ENCODE measurements around the gene MYO5A.

Gene MYO5A

GRCh38 chr15:52370010-52370409 lies 158.7 kb downstream of the MYO5A start:
- H3K27ac ChIP-seq, result no peak overlapping the region

DNA sequence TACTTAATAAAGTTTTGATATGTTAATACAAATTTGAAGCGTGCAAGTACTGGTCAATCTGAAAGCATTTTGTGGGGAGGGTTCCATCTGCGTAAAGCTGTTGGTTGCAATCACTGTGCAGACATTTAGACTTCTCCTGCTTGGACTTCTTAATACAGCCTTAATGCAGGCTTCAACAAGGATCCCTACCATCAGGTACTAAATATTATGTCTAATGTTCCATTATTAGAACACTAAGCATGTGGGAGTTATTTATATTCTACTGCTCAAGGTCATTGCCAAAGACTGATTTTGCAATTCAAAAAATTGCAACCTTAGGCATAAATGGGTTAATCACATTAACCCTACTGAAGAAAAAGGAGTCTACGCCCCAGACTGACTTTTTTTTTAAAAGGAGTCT lies 159.2 kb downstream of the MYO5A start:
- no peak for TF ChIP-seq ZFX (IDR thresholded peaks at IDR 0.05)
- no peak for TF ChIP-seq CTCF (conservative IDR thresholded peaks at IDR 0.05)
- H3K27ac ChIP-seq, result no peak overlapping the region

More at GRCh38 chr15:52370010-52370409, 158.7 kb downstream of the MYO5A start:
- TF ChIP-seq CTCF (conservative IDR thresholded peaks at IDR 0.05), result no peak
- TF ChIP-seq ZFX (IDR thresholded peaks at IDR 0.05), result no peak

DNA sequence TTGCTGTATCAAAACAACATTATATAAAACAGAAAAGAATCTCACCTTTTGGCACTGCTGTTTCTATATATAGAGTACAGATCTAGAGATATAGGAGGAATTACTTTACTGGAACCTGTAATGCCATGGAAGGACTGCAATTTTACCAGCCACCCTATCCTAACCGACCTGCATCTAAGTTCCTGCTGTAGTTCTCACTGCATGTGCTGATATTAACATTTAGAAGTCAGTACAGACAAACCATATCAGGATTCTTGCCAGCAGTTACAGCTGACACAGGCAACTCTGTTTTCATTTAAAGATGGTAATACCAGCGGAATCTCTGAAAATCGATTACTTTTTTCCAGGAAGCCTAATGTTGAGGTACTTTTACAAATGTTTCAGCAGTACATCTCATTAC lies 159.7 kb downstream of the MYO5A start:
- no peak overlapping the region for H3K27ac ChIP-seq
- TF ChIP-seq CTCF (conservative IDR thresholded peaks at IDR 0.05) (no peak), ZFX (IDR thresholded peaks at IDR 0.05) (no peak)

DNA sequence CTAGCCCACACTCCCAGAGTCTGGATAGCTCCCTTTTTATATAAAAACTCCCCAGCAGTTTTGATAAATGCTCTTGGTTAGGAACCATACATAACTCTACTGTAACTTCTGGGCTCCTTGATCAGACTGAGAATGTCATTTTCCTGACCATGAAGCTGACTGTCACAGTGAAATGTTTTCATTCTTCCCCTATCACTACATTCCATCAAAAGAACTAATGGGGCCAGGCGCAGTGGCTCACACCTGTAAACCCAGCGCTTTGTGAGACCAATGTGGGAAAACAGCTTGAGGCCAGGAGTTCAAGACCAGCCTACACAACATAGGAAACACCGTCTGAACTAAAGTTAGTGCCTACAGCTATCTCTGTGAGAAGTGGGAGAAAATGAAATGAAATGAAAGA lies 160.3 kb downstream of the MYO5A start:
- H3K27ac ChIP-seq, result no peak overlapping the region
- TF ChIP-seq ZFX (IDR thresholded peaks at IDR 0.05) (no peak), CTCF (conservative IDR thresholded peaks at IDR 0.05) (no peak)

DNA sequence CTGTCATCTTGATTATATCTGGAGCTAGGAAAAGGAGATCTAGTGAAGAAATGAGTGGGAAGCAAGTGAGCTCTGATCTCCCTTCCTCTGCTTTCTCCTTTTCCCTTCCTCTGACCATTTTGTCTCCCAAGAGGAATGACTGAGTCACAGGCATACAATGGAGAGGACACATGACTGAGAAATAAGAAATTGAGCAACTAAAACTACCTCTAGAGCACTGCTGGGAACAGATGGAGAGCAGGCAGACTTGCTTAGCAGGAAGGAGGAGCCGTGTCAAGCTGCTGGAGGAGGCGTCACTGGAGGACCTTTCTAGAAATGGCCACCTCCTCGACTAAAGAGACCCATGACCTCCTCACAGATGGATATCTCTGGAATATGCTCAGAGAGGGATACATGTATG lies 166.2 kb downstream of the MYO5A start:
- TF ChIP-seq CTCF (conservative IDR thresholded peaks at IDR 0.05), result no peak
- TF ChIP-seq ZFX (IDR thresholded peaks at IDR 0.05), result no peak
- H3K27ac ChIP-seq, result no peak overlapping the region

- no peak overlapping the region for H3K27ac ChIP-seq
- TF ChIP-seq ZFX (IDR thresholded peaks at IDR 0.05) (no peak), CTCF (conservative IDR thresholded peaks at IDR 0.05) (no peak)
These were observed 166.6 kb downstream of the MYO5A start for GRCh38 chr15:52361975-52362494.

DNA sequence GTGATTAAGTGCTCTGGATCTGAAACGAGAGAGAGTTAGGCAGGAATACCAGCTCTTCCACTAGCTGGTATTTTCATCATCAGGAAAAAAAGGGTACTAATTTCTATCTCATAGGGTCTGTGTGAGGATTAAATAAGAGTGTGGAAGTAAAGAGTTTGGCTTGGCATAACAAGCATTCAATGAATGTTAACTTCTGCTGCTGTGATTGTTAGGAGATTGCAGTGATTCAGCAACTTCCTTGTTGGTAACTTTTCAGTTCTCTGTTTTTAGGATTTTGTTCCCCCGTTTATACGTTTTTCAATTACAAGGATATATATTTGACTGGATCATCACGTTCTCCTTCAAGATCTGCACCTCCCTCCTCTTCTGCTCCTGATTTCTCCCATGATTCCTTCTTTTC lies 167.2 kb downstream of the MYO5A start:
- no peak for TF ChIP-seq CTCF (conservative IDR thresholded peaks at IDR 0.05)
- no peak for TF ChIP-seq ZFX (IDR thresholded peaks at IDR 0.05)
- no peak overlapping the region for H3K27ac ChIP-seq

Data from C4-2B (cell line).